SU-DHL-6 (cell line): Measurements from ENCODE around the gene EXOC5.

Experiments
- H2AFZ ChIP-seq: fragments of 200-600 bp; sonication (generic); 2 replicates; pipeline ENCODE4 v1.6.1; 2014; ENCODE audit warnings: low read depth, mild to moderate bottlenecking, moderate library complexity, mixed read lengths, antibody characterized with exemption, low read length; ENCODE audit not compliant: severe bottlenecking
- H3F3A ChIP-seq: fragments of 200-600 bp; shearing (Covaris generic); 2 replicates; pipeline ENCODE4 v1.6.0; 2016; ENCODE audit warnings: antibody characterized with exemption, mild to moderate bottlenecking; ENCODE audit not compliant: insufficient read depth
- H3K27ac ChIP-seq: fragments of 200-600 bp; sonication (generic); 2 replicates; pipeline ENCODE4 v1.5.1; 2016; ENCODE audit warnings: low read depth, mild to moderate bottlenecking, low read length, moderate library complexity, mixed read lengths
- H3K27me3 ChIP-seq: fragments of 200-600 bp; sonication (generic), shearing (Covaris generic); 2 replicates; pipeline ENCODE4 v1.6.0; 2014; ENCODE audit warnings: mild to moderate bottlenecking, low read length
- H3K36me3 ChIP-seq: fragments of 200-600 bp; sonication (generic); 2 replicates; pipeline ENCODE4 v1.6.1; 2014; ENCODE audit warnings: mild to moderate bottlenecking, low read length, mixed read lengths
- H3K4me2 ChIP-seq: fragments of 300-600, 200-600 bp; shearing (Covaris generic), sonication (generic); 2 replicates; pipeline ENCODE4 v1.6.0; 2014; ENCODE audit warnings: low read length, low read depth, mild to moderate bottlenecking; ENCODE audit not compliant: poor library complexity, severe bottlenecking
- H3K4me3 ChIP-seq: fragments of 200-600 bp; sonication (generic); 2 replicates; pipeline ENCODE4 v1.5.1; 2014; ENCODE audit warnings: antibody characterized with exemption, low read length, mild to moderate bottlenecking, mixed read lengths; ENCODE audit not compliant: insufficient read depth, poor library complexity, severe bottlenecking
- H3K79me2 ChIP-seq: fragments of 200-600 bp; sonication (generic); 2 replicates; pipeline ENCODE4 v1.6.1; 2014; ENCODE audit warnings: mild to moderate bottlenecking, low read length, moderate library complexity; ENCODE audit not compliant: insufficient read depth
- H3K9ac ChIP-seq: fragments of 200-600 bp; sonication (generic); 2 replicates; pipeline ENCODE4 v1.7.0; 2014; ENCODE audit warnings: mild to moderate bottlenecking, low read length
- H3K9me2 ChIP-seq: fragments of 200-600 bp; sonication (generic); replicated peaks from 2 replicates; pipeline ENCODE4 v1.6.1; 2014; ENCODE audit warnings: low read length; ENCODE audit not compliant: insufficient read depth
- H3K9me3 ChIP-seq: fragments of 200-600 bp; sonication (generic); 2 replicates; pipeline ENCODE4 v1.6.1; 2014; ENCODE audit warnings: low read length, mixed read lengths; ENCODE audit not compliant: insufficient read depth
- H4K20me1 ChIP-seq: fragments of 200-600 bp; sonication (generic); 2 replicates; pipeline ENCODE4 v1.6.1; 2014; ENCODE audit warnings: low read depth, mild to moderate bottlenecking, antibody characterized with exemption, low read length, moderate library complexity, mixed read lengths
- EZH2phosphoT487 ChIP-seq: fragments of 200-600 bp; sonication (generic), shearing (Covaris generic); conservative IDR thresholded peaks from 2 replicates; pipeline ENCODE4 v1.6.1; 2018; ENCODE audit warnings: mild to moderate bottlenecking, antibody characterized with exemption, low read length, moderate library complexity, mixed read lengths
- TF ChIP-seq, protein P1 (sequence below): fragments of 200-600 bp; sonication (generic); IDR thresholded peaks from one replicate; pipeline ENCODE4 v1.5.1; 2017; ENCODE audit warnings: antibody characterized with exemption, mild to moderate bottlenecking, low read length, moderate library complexity; ENCODE audit not compliant: insufficient read depth, poor library complexity, severe bottlenecking

EXOC5 gene

GRCh38 chr14:57302883-57303282, 34.2 kb upstream of the EXOC5 start:
- H3K9me3 ChIP-seq: no peaks in the 10 kb centered on the region
- H3K79me2 ChIP-seq: no peaks in the 10 kb centered on the region
- no peak overlapping the region for H2AFZ ChIP-seq
- no peaks in the 10 kb centered on the region for H3K27me3 ChIP-seq
- no peaks in the 10 kb centered on the region for H4K20me1 ChIP-seq
- no peak overlapping the region for H3K9ac ChIP-seq
- H3F3A ChIP-seq: no peaks in the 10 kb centered on the region
- no peaks in the 10 kb centered on the region; the same call in 1 of the 2 replicates for H3K9me2 ChIP-seq
- H3K36me3 ChIP-seq: no peaks in the 10 kb centered on the region
- H3K4me3 ChIP-seq: no peak overlapping the region
- TF ChIP-seq, protein P1, sequence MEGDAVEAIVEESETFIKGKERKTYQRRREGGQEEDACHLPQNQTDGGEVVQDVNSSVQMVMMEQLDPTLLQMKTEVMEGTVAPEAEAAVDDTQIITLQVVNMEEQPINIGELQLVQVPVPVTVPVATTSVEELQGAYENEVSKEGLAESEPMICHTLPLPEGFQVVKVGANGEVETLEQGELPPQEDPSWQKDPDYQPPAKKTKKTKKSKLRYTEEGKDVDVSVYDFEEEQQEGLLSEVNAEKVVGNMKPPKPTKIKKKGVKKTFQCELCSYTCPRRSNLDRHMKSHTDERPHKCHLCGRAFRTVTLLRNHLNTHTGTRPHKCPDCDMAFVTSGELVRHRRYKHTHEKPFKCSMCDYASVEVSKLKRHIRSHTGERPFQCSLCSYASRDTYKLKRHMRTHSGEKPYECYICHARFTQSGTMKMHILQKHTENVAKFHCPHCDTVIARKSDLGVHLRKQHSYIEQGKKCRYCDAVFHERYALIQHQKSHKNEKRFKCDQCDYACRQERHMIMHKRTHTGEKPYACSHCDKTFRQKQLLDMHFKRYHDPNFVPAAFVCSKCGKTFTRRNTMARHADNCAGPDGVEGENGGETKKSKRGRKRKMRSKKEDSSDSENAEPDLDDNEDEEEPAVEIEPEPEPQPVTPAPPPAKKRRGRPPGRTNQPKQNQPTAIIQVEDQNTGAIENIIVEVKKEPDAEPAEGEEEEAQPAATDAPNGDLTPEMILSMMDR: no peak
- TF ChIP-seq EZH2phosphoT487: no peak
- no peak overlapping the region for H3K27ac ChIP-seq
- no peak overlapping the region for H3K4me2 ChIP-seq

GRCh38 chr14:57299511-57299910, 30.8 kb upstream of the EXOC5 start:
- no peak overlapping the region for H3K4me2 ChIP-seq
- no peaks in the 10 kb centered on the region for H3F3A ChIP-seq
- TF ChIP-seq, protein P1: no peak
- TF ChIP-seq EZH2phosphoT487: no peak
- H3K4me3 ChIP-seq: no peak overlapping the region
- no peaks in the 10 kb centered on the region for H3K27me3 ChIP-seq
- H3K36me3 ChIP-seq: no peaks in the 10 kb centered on the region
- no peaks in the 10 kb centered on the region for H3K9me2 ChIP-seq
- H2AFZ ChIP-seq: no peak overlapping the region
- H3K9me3 ChIP-seq: no peaks in the 10 kb centered on the region
- no peak overlapping the region for H3K27ac ChIP-seq
- H3K79me2 ChIP-seq: no peaks in the 10 kb centered on the region
- H3K9ac ChIP-seq: no peak overlapping the region
- no peaks in the 10 kb centered on the region for H4K20me1 ChIP-seq

- H3K4me2 ChIP-seq: no peak overlapping the region
- H4K20me1 ChIP-seq: no peaks in the 10 kb centered on the region
- TF ChIP-seq, protein P1: no peak
- TF ChIP-seq EZH2phosphoT487: no peak
- no peak overlapping the region for H3K4me3 ChIP-seq
- H3K36me3 ChIP-seq: no peaks in the 10 kb centered on the region
- no peaks in the 10 kb centered on the region for H3K79me2 ChIP-seq
- no peaks in the 10 kb centered on the region for H3K9me3 ChIP-seq
- no peak overlapping the region for H2AFZ ChIP-seq
- H3K27me3 ChIP-seq: no peaks in the 10 kb centered on the region
- no peak overlapping the region for H3K27ac ChIP-seq
- no peaks in the 10 kb centered on the region for H3K9me2 ChIP-seq
- no peak overlapping the region for H3K9ac ChIP-seq
- 0 out of 2 replicates have a peak, but pooled peaks cover 4% of the 10 kb centered on the region for H3F3A ChIP-seq
Measured at GRCh38 chr14:57297852-57298251, 29.1 kb upstream of the EXOC5 start.
